ENCODE data around the gene SAA4.
"Not testable (repeated sequence)": the region's sequence is repeated elsewhere in the genome, so short reads cannot be mapped to it uniquely, and the experiment has no call there.

Gene SAA4

DNA sequence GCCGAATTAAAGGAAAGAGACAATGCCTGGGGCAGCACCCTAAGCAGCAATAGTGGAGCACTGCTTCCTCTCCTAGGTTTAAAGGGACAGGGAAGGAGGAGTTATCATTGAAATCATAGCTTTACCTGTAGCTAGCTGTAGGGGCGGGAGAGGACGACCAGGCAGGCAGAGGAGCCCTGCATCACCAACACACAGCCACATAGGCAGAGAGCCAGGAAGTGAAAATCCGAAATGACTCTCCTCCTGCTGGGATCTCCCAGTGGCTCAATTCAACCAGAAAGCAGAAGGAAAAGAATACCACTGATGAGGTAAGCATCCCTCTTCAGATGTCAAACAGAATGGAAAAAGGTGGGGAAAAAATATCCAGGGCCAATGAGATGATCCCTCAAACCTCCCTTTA is 43.6 kb downstream of the SAA4 start:
- Histone ChIP-seq H3F3A (ENCODE audit: control insufficient read depth, insufficient read depth) (no peaks in the 10 kb centered on the region), H3K27me3 (ENCODE audit: control insufficient read depth, low read length) (peaks cover 13% of the 10 kb centered on the region; the same call in 1 of the 2 replicates), H3K4me2 (ENCODE audit: low read length) (no peak overlapping the region), H3K4me3 (ENCODE audit: low read length) (no peak overlapping the region), H4K20me1 (ENCODE audit: control insufficient read depth, insufficient read depth, low read depth, low read length) (no peaks in the 10 kb centered on the region), H3K9me3 (ENCODE audit: control insufficient read depth, insufficient read depth, low read length) (peaks cover 2% of the 10 kb centered on the region; the same call in 1 of the 2 replicates), H3K4me1 (ENCODE audit: control insufficient read depth, low read length) (no peaks in the 10 kb centered on the region), H3K36me3 (ENCODE audit: control insufficient read depth, low read length) (no peaks in the 10 kb centered on the region), H3K79me2 (ENCODE audit: control insufficient read depth, low read length) (no peaks in the 10 kb centered on the region), H3K9me2 (replicated peaks; ENCODE audit: control insufficient read depth, low read length) (no peaks in the 10 kb centered on the region), H3K27ac (ENCODE audit: low read depth, low read length) (no peak overlapping the region)
- TF ChIP-seq, protein P1, sequence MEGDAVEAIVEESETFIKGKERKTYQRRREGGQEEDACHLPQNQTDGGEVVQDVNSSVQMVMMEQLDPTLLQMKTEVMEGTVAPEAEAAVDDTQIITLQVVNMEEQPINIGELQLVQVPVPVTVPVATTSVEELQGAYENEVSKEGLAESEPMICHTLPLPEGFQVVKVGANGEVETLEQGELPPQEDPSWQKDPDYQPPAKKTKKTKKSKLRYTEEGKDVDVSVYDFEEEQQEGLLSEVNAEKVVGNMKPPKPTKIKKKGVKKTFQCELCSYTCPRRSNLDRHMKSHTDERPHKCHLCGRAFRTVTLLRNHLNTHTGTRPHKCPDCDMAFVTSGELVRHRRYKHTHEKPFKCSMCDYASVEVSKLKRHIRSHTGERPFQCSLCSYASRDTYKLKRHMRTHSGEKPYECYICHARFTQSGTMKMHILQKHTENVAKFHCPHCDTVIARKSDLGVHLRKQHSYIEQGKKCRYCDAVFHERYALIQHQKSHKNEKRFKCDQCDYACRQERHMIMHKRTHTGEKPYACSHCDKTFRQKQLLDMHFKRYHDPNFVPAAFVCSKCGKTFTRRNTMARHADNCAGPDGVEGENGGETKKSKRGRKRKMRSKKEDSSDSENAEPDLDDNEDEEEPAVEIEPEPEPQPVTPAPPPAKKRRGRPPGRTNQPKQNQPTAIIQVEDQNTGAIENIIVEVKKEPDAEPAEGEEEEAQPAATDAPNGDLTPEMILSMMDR (IDR thresholded peaks at IDR 0.05; ENCODE audit: low read depth, low read length, poor library complexity, severe bottlenecking) = no peak
- TF ChIP-seq EZH2phosphoT487 (IDR thresholded peaks at IDR 0.05; ENCODE audit: borderline replicate concordance, low read length) = no peak

GRCh38 chr11:18191376-18191775 is 45.2 kb downstream of the SAA4 start:
- no peaks in the 10 kb centered on the region for H3K9me3 ChIP-seq (ENCODE audit: control insufficient read depth, insufficient read depth, low read length)
- peaks cover 14% of the 10 kb centered on the region; the same call in 1 of the 2 replicates for H3K27me3 ChIP-seq (ENCODE audit: control insufficient read depth, low read length)
- H3K4me3 ChIP-seq (ENCODE audit: low read length) = no peak overlapping the region
- H3K27ac ChIP-seq (ENCODE audit: low read depth, low read length) = no peak overlapping the region
- H3K36me3 ChIP-seq (ENCODE audit: control insufficient read depth, low read length) = no peaks in the 10 kb centered on the region
- no peaks in the 10 kb centered on the region for H4K20me1 ChIP-seq (ENCODE audit: control insufficient read depth, insufficient read depth, low read depth, low read length)
- H3K4me1 ChIP-seq (ENCODE audit: control insufficient read depth, low read length) = no peaks in the 10 kb centered on the region
- H3F3A ChIP-seq (ENCODE audit: control insufficient read depth, insufficient read depth) = no peaks in the 10 kb centered on the region
- no peaks in the 10 kb centered on the region for H3K79me2 ChIP-seq (ENCODE audit: control insufficient read depth, low read length)
- no peak for TF ChIP-seq EZH2phosphoT487 (IDR thresholded peaks at IDR 0.05; ENCODE audit: borderline replicate concordance, low read length)
- TF ChIP-seq, protein P1 (IDR thresholded peaks at IDR 0.05; ENCODE audit: low read depth, low read length, poor library complexity, severe bottlenecking) = no peak
- no peaks in the 10 kb centered on the region for H3K9me2 ChIP-seq (replicated peaks; ENCODE audit: control insufficient read depth, low read length)
- no peak overlapping the region for H3K4me2 ChIP-seq (ENCODE audit: low read length)

- H4K20me1 ChIP-seq (ENCODE audit: control insufficient read depth, insufficient read depth, low read depth, low read length); H3K79me2 ChIP-seq (ENCODE audit: control insufficient read depth, low read length); H3F3A ChIP-seq (ENCODE audit: control insufficient read depth, insufficient read depth); H3K36me3 ChIP-seq (ENCODE audit: control insufficient read depth, low read length); H3K4me1 ChIP-seq (ENCODE audit: control insufficient read depth, low read length); H3K27ac ChIP-seq (ENCODE audit: low read depth, low read length); H3K9me2 ChIP-seq (replicated peaks; ENCODE audit: control insufficient read depth, low read length); H3K4me2 ChIP-seq (ENCODE audit: low read length); H3K4me3 ChIP-seq (ENCODE audit: low read length); H3K9me3 ChIP-seq (ENCODE audit: control insufficient read depth, insufficient read depth, low read length): not testable (repeated sequence)
- H3K27me3 ChIP-seq (ENCODE audit: control insufficient read depth, low read length) = peaks cover 16% of the 10 kb centered on the region; the same call in 1 of the 2 replicates
Observed at GRCh38 chr11:18189476-18190245, 46.9 kb downstream of the SAA4 start.

DNA sequence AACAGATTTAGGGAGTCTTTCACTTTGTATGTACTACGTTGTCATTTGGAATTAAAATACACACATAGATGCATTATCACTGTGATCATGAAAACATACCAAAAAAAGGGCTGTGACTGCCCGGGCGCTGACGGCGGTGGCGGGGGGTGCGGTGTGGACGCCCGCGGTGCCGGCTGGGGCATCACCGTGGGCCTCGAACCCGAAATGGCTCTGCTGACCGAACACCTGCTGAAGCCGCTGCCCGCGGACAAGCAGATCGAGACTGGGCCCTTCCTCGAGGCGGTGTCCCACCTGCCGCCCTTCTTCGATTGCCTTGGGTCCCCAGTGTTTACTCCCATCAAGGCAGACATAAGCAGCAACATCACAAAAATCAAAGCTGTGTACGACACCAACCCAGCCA is 47.8 kb downstream of the SAA4 start:
- Histone ChIP-seq H3K4me3 (ENCODE audit: low read length) (no peak overlapping the region), H3K9me2 (replicated peaks; ENCODE audit: control insufficient read depth, low read length) (no peaks in the 10 kb centered on the region), H3K27me3 (ENCODE audit: control insufficient read depth, low read length) (peaks cover 16% of the 10 kb centered on the region; the same call in 1 of the 2 replicates), H3F3A (ENCODE audit: control insufficient read depth, insufficient read depth) (no peaks in the 10 kb centered on the region), H3K9me3 (ENCODE audit: control insufficient read depth, insufficient read depth, low read length) (no peaks in the 10 kb centered on the region), H3K4me1 (ENCODE audit: control insufficient read depth, low read length) (no peaks in the 10 kb centered on the region), H3K4me2 (ENCODE audit: low read length) (no peak overlapping the region), H3K27ac (ENCODE audit: low read depth, low read length) (no peak overlapping the region), H3K79me2 (ENCODE audit: control insufficient read depth, low read length) (no peaks in the 10 kb centered on the region), H4K20me1 (ENCODE audit: control insufficient read depth, insufficient read depth, low read depth, low read length) (no peaks in the 10 kb centered on the region), H3K36me3 (ENCODE audit: control insufficient read depth, low read length) (no peaks in the 10 kb centered on the region)
- no peak for TF ChIP-seq EZH2phosphoT487 (IDR thresholded peaks at IDR 0.05; ENCODE audit: borderline replicate concordance, low read length)
- TF ChIP-seq, protein P1 (IDR thresholded peaks at IDR 0.05; ENCODE audit: low read depth, low read length, poor library complexity, severe bottlenecking) = no peak
